Measurements from ENCODE around the gene ATG4D. TPM values are rescaled to one million over a fixed set of nuclear protein-coding genes. Genes with fewer than 3 reads are reported as not detected.
"Not testable (repeated sequence)": the region's sequence is repeated elsewhere in the genome, so short reads cannot be mapped to it uniquely, and the experiment has no call there.

Gene ATG4D
- polyA plus RNA-seq, 1 experiment, result 13.0 TPM

GRCh38 chr19:10550336-10550735 lies 6.6 kb downstream of the ATG4D start:
- no peak for TF ChIP-seq CTCF (IDR thresholded peaks at IDR 0.05; ENCODE audit: insufficient read depth, low read depth, low read length)
- no peaks in the 10 kb centered on the region for H3K27me3 ChIP-seq (ENCODE audit: control insufficient read depth, insufficient read depth, low read length)
- CTCF ChIA-PET, result interaction anchor here (2.2 kb wide), 1 partner anchor 67 kb away, joined by 5 read pairs; no protein-coding TSS in a partner anchor
- no peak overlapping the region for H3K4me3 ChIP-seq (ENCODE audit: low read depth, low read length)
- peaks cover 36% of the 10 kb centered on the region for H3K36me3 ChIP-seq (ENCODE audit: control insufficient read depth, insufficient read depth, low read length)
- DNase-seq (ENCODE audit: low read depth), result no peak
- POLR2A ChIA-PET, result no interaction called here

GRCh38 chr19:10551006-10551405 lies 7.3 kb downstream of the ATG4D start:
- H3K4me3 ChIP-seq (ENCODE audit: low read depth, low read length); H3K27me3 ChIP-seq (ENCODE audit: control insufficient read depth, insufficient read depth, low read length); POLR2A ChIA-PET; DNase-seq (ENCODE audit: low read depth): not testable (repeated sequence)
- peaks cover 41% of the 10 kb centered on the region for H3K36me3 ChIP-seq (ENCODE audit: control insufficient read depth, insufficient read depth, low read length)
- CTCF ChIA-PET, result interaction anchor here (0.6 to 2.2 kb wide), 4 partner anchors 21 to 315 kb away, joined by 3 to 10 read pairs (median 5); no protein-coding TSS in a partner anchor

DNA sequence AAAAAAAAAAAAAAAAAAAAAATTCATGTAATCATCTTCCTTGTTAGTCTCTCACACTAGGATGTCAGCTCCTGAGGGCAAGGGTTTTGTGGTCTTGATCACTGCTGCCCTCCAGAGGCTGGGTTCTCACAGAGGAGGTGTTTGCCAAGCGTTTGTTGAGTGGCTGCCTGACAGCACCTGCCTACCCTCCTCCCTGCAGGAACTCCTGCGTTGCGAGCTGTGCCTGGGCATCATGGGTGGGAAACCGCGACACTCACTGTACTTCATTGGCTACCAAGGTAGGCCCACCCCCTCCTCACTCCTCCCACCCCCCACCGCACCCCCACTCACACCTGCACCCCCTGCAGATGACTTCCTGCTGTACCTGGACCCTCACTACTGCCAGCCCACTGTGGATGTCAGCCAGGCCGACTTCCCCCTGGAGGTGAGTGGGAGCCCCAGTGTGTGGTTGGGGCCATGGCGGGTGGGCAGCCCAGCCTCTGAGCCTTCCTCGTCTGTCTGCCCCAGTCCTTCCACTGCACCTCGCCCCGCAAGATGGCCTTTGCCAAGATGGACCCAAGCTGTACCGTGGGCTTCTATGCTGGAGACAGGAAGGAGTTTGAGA lies 8.1 kb downstream of the ATG4D start:
- DNase-seq (ENCODE audit: low read depth), result no peak
- TF ChIP-seq CTCF (IDR thresholded peaks at IDR 0.05; ENCODE audit: insufficient read depth, low read depth, low read length), result 0 out of 2 replicates have a peak, but pooled peaks have one; percentile 26
- Histone ChIP-seq H3K27me3 (ENCODE audit: control insufficient read depth, insufficient read depth, low read length) (no peaks in the 10 kb centered on the region), H3K4me3 (ENCODE audit: low read depth, low read length) (no peak overlapping the region), H3K36me3 (ENCODE audit: control insufficient read depth, insufficient read depth, low read length) (peaks cover 40% of the 10 kb centered on the region)
- ChIA-PET CTCF (interaction anchor here (0.6 to 2.5 kb wide), 8 partner anchors 9 to 314 kb away, joined by 3 to 15 read pairs (median 5); partner anchors contain the start of gene ATG4D), POLR2A (no interaction called here)

GRCh38 chr19:10552510-10553053 lies 8.9 kb downstream of the ATG4D start:
- DNase-seq (ENCODE audit: low read depth), result no peak
- POLR2A ChIA-PET, result no interaction called here

DNA sequence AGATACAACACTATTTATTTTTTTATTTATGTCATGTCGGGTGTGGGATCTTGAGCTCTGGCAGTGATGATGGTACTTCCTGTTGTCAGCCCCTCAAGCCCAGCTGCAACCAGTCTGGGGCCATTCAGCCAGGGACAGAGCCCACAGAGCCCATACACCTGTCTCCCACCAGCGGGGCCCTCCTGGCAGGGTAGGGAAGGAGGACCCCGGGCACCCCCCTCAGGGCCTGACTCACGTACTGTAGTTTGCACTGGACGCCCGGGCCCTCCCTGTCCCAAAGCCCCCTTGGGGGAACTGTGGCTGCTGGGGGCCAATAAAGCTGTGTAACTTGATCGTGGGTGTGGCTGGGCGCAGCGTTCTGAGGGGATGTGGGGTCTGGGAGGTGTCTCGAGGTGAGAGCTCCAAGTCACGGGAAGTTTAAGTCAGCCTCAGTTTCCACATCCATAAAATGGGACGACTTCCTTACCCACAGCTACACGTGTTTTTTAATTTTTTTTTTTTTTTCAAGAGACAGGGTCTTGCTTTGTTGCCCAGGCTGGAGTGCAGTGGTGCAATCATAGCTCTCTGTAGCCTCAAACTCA lies 9.5 kb downstream of the ATG4D start:
- TF ChIP-seq CTCF (IDR thresholded peaks at IDR 0.05; ENCODE audit: insufficient read depth, low read depth, low read length), result no peak
- CTCF ChIA-PET, result interaction anchor here (1.5 to 2.5 kb wide), 4 partner anchors 8 to 69 kb away, joined by 4 to 15 read pairs (median 6); partner anchors contain the start of gene ATG4D
- Histone ChIP-seq H3K27me3 (ENCODE audit: control insufficient read depth, insufficient read depth, low read length) (no peaks in the 10 kb centered on the region), H3K4me3 (ENCODE audit: low read depth, low read length) (no peak overlapping the region), H3K36me3 (ENCODE audit: control insufficient read depth, insufficient read depth, low read length) (peaks cover 40% of the 10 kb centered on the region)
- POLR2A ChIA-PET, result no interaction called here
- no peak for DNase-seq (ENCODE audit: low read depth)

More at GRCh38 chr19:10552510-10553053, 8.9 kb downstream of the ATG4D start:
- Histone ChIP-seq H3K4me3 (ENCODE audit: low read depth, low read length) (no peak overlapping the region), H3K27me3 (ENCODE audit: control insufficient read depth, insufficient read depth, low read length) (no peaks in the 10 kb centered on the region), H3K36me3 (ENCODE audit: control insufficient read depth, insufficient read depth, low read length) (peaks cover 38% of the 10 kb centered on the region)
- no peak for TF ChIP-seq CTCF (IDR thresholded peaks at IDR 0.05; ENCODE audit: insufficient read depth, low read depth, low read length)
- CTCF ChIA-PET, result interaction anchor here (0.5 to 2.5 kb wide), 7 partner anchors 9 to 312 kb away, joined by 3 to 15 read pairs (median 5); partner anchors contain the start of gene ATG4D

Data from BJ (cell line).